Endothelial cell of umbilical vein (primary cell): ENCODE measurements around the gene PCDHGA5. TPM values are rescaled to one million over a fixed set of nuclear protein-coding genes. Genes with fewer than 3 reads are reported as not detected.

ENCODE experiments used
- BruUV-seq: library from RNA; stranded (reverse); fragments of 400-500 nt; replicated peaks from 2 replicates; lab custom pipeline; 2021; lab: Mats Ljungman, UMichigan
- CTCF ChIA-PET: fragments of 300-600, 350-600 bp; sonication (Branson Sonifier 250); formaldehyde crosslinking; loops from one replicate; lab custom pipeline; 2021; ENCODE audit warnings: antibody characterized with exemption, inconsistent platforms; lab: Charles Lee
- POLR2A ChIA-PET: fragments of 300-600, 350-600 bp; sonication (Branson Sonifier 250); formaldehyde crosslinking; loops from one replicate; lab custom pipeline; 2021; ENCODE audit warnings: antibody characterized with exemption, inconsistent platforms; lab: Charles Lee
- DNase-seq: peaks from one replicate; pipeline ENCODE4 v3.0.0-alpha.2; 2011; ENCODE audit warnings: low read depth, low spot score
- FAIRE-seq: peaks from 2 replicates; lab custom pipeline; 2011; peaks lifted over from hg19 to GRCh38; lab: Jason Lieb, UNC
- H2AFZ ChIP-seq: 2 replicates; pipeline ENCODE4 v1.6.0; 2012; ENCODE audit warnings: low read depth, low read length, control low read depth, inconsistent platforms
- H3K27ac ChIP-seq: 2 replicates; pipeline ENCODE4 v1.5.1; 2011; ENCODE audit warnings: low read depth, mild to moderate bottlenecking, control low read depth, low read length, moderate library complexity; ENCODE audit not compliant: insufficient read depth
- H3K27me3 ChIP-seq, 2 experiments: 2 replicates each; pipeline versions ENCODE4 v1.6.0 to v1.6.1; 2011; ENCODE audit warnings: low read length in 2 of 2, mixed read lengths in 1 of 2; ENCODE audit not compliant: control insufficient read depth in 2 of 2, insufficient read depth in 2 of 2
- H3K36me3 ChIP-seq, 2 experiments: 2 replicates in 1 of 2; 3 replicates in 1 of 2; pipeline ENCODE4 v1.5.1; 2011; ENCODE audit warnings: low read length in 2 of 2, mild to moderate bottlenecking in 1 of 2, moderate library complexity in 1 of 2; ENCODE audit not compliant: control insufficient read depth in 2 of 2, insufficient read depth in 2 of 2; ENCODE audit errors: extremely low read depth in 1 of 2
- H3K4me1 ChIP-seq: 3 replicates; pipeline ENCODE4 v1.5.1; 2011; ENCODE audit warnings: mild to moderate bottlenecking, low read length; ENCODE audit not compliant: control insufficient read depth, insufficient read depth; ENCODE audit errors: extremely low read depth
- H3K4me2 ChIP-seq: 2 replicates; pipeline ENCODE4 v1.6.1; 2011; ENCODE audit warnings: low read length, control low read depth, mixed read lengths; ENCODE audit not compliant: insufficient read depth
- H3K4me3 ChIP-seq, 3 experiments: fragments of 200-600 bp in 1 of 3; sonication (generic), shearing (Covaris generic) in 1 of 3; replicated peaks in 1 of 3; 2 replicates each; pipeline ENCODE4 v1.5.1; 2011 to 2016; ENCODE audit warnings: control low read depth in 3 of 3, low read length in 3 of 3, mild to moderate bottlenecking in 2 of 3, inconsistent platforms in 1 of 3, low read depth in 1 of 3, moderate library complexity in 1 of 3; ENCODE audit not compliant: insufficient read depth in 1 of 3
- H3K79me2 ChIP-seq: 2 replicates; pipeline ENCODE4 v1.6.0; 2012; ENCODE audit warnings: low read length, inconsistent platforms; ENCODE audit not compliant: control insufficient read depth, insufficient read depth
- H3K9ac ChIP-seq: replicated peaks from 2 replicates; pipeline ENCODE3; 2011; ENCODE audit warnings: low read length, control low read depth; ENCODE audit not compliant: insufficient read depth; ENCODE audit errors: extremely low read depth
- H3K9me1 ChIP-seq: replicated peaks from 3 replicates; pipeline ENCODE4 v1.6.0; 2011; ENCODE audit warnings: mild to moderate bottlenecking, low read length; ENCODE audit not compliant: control insufficient read depth, insufficient read depth; ENCODE audit errors: extremely low read depth
- H3K9me3 ChIP-seq: replicated peaks from 2 replicates; pipeline ENCODE4 v1.5.1; 2012; ENCODE audit warnings: low read length, inconsistent platforms; ENCODE audit not compliant: control insufficient read depth, insufficient read depth
- H4K20me1 ChIP-seq: replicated peaks from 2 replicates; pipeline ENCODE3; 2011; ENCODE audit warnings: mild to moderate bottlenecking, low read length; ENCODE audit not compliant: control insufficient read depth, insufficient read depth; ENCODE audit errors: extremely low read depth
- EZH2 ChIP-seq: IDR thresholded peaks from 2 replicates; pipeline ENCODE4 v1.6.1; 2012; ENCODE audit warnings: borderline replicate concordance, low read depth, mild to moderate bottlenecking, moderate library complexity, low read length, inconsistent platforms; ENCODE audit not compliant: severe bottlenecking
- FOS ChIP-seq: IDR thresholded peaks from 2 replicates; pipeline ENCODE4 v1.6.1; 2011; ENCODE audit warnings: mild to moderate bottlenecking, low read length, moderate library complexity, borderline replicate concordance; ENCODE audit not compliant: insufficient read depth
- GATA2 ChIP-seq: IDR thresholded peaks from 2 replicates; pipeline ENCODE4 v1.7.0; 2011; ENCODE audit warnings: low read depth, mild to moderate bottlenecking, moderate library complexity, mixed read lengths, low read length; ENCODE audit not compliant: insufficient read length, insufficient read depth
- JUN ChIP-seq: IDR thresholded peaks from 2 replicates; pipeline ENCODE4 v1.6.1; 2011; ENCODE audit warnings: borderline replicate concordance, low read depth; ENCODE audit not compliant: insufficient read length, insufficient read depth
- MAX ChIP-seq: IDR thresholded peaks from 2 replicates; pipeline ENCODE4 v1.6.1; 2011; ENCODE audit not compliant: insufficient read depth, insufficient read length
- MYC ChIP-seq: IDR thresholded peaks from one replicate; pipeline ENCODE4 v1.6.1; 2011; ENCODE audit warnings: mild to moderate bottlenecking, low read depth, low read length
- POLR2A ChIP-seq: IDR thresholded peaks from 2 replicates; pipeline ENCODE4 v1.6.1; 2012; ENCODE audit warnings: low read depth, mild to moderate bottlenecking, control low read depth, low read length
- POLR2AphosphoS5 ChIP-seq: IDR thresholded peaks from 2 replicates; pipeline ENCODE4 v1.6.1; 2012; ENCODE audit warnings: low read depth, mild to moderate bottlenecking, control low read depth, low read length, moderate library complexity; ENCODE audit not compliant: insufficient read depth
- dilution Hi-C: fragments of 300-500 bp; cut with MboI; formaldehyde crosslinking; loops from one replicate; pipeline ENCODE4 v1.15.0; 2019; ENCODE audit warnings: low sequenced_read_pairs; ENCODE audit not compliant: extremely low pct_ligation_motif_present
- intact Hi-C: fragments of 100-400 bp; cut with micrococcal nuclease; formaldehyde crosslinking; loops from one replicate; pipeline ENCODE4 v1.10.0; 2022
- polyA plus RNA-seq, 4 experiments: library from polyadenylated mRNA; depleted of rRNA in 3 of 4; stranded (reverse) in 3 of 4; unstranded in 1 of 4; fragments of >200 nt; gene quantifications; 2 replicates each; pipeline versions ENCODE4 v1.2.1 to v1.2.3, GENCODE V29; 2011 to 2012; ENCODE audit warnings: missing spikeins in 1 of 4
- total RNA-seq: library from RNA; stranded (reverse); gene quantifications from 2 replicates; pipeline ENCODE4 v1.2.3, GENCODE V29; 2021
- TF ChIP-seq, protein P1 (sequence below), 2 donors: IDR thresholded peaks; 1 replicate in 1 of 2; 2 replicates in 1 of 2; pipeline ENCODE4 v1.5.1; 2011; ENCODE audit warnings: low read length in 2 of 2, mild to moderate bottlenecking in 2 of 2, moderate library complexity in 2 of 2, control low read depth in 1 of 2, inconsistent platforms in 1 of 2, low read depth in 1 of 2; ENCODE audit not compliant: insufficient read depth in 1 of 2; ENCODE audit errors: extremely low read depth in 1 of 2

Gene PCDHGA5
- total and polyA plus RNA-seq, 2 donors (not counting 3 experiments of a cell fraction or from before 2014, with no cell fraction given), result 0.36 to 0.93 TPM

DNA sequence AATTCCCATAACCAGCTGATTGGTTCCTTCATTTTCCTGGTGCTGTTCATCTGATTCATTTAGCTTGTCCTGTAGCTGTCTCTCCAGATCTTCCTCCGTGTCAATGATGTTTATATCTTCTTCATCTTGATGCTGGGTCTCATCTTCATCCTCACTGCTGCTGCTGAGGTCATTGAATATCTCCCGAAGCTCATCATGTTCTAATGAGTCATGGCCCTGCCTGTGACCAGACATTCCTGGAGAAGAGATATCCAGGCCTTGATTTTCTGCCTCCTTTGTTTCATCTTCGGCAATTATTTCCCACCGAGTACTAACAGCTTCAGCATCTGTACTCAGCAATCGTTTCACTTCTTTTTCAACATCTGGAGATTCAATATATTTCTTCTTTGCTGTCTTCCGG, 44.8 kb upstream of the PCDHGA5 start:
- peaks cover 9% of the 10 kb centered on the region for H4K20me1 ChIP-seq
- no peak overlapping the region for H3K4me3 ChIP-seq
- ChIA-PET POLR2A (no interaction called here), CTCF (interaction anchor here (0.7 to 2.4 kb wide), 5 partner anchors 10 to 245 kb away, joined by 3 to 12 read pairs (median 3); partner anchors contain the start of genes PCDHB14, PCDHB15 and PCDHGA12)
- H3K9me1 ChIP-seq, result no peaks in the 10 kb centered on the region
- peaks cover 0 to 11% of the 10 kb centered on the region in 2 experiments for H3K36me3 ChIP-seq
- no peak for DNase-seq
- no peak overlapping the region for H3K27ac ChIP-seq
- no peaks in the 10 kb centered on the region for H3K4me1 ChIP-seq
- FAIRE-seq, result no peak
- H3K9ac ChIP-seq, result no peak overlapping the region
- peak overlapping the region; percentile 60 for H3K4me2 ChIP-seq
- intact Hi-C loops (no loop called here), dilution Hi-C loops (no loop called here)
- no peaks in the 10 kb centered on the region for H3K27me3 ChIP-seq
- H2AFZ ChIP-seq, result no peak overlapping the region
- H3K79me2 ChIP-seq, result peaks cover 24% of the 10 kb centered on the region
- peaks cover 15% of the 10 kb centered on the region for H3K9me3 ChIP-seq
- no peak for TF ChIP-seq POLR2A
- TF ChIP-seq MYC, result no peak
- TF ChIP-seq MAX, result no peak
- TF ChIP-seq EZH2, result no peak
- no peak for TF ChIP-seq GATA2
- no peak for TF ChIP-seq POLR2AphosphoS5
- TF ChIP-seq JUN, result no peak
- TF ChIP-seq, protein P1, sequence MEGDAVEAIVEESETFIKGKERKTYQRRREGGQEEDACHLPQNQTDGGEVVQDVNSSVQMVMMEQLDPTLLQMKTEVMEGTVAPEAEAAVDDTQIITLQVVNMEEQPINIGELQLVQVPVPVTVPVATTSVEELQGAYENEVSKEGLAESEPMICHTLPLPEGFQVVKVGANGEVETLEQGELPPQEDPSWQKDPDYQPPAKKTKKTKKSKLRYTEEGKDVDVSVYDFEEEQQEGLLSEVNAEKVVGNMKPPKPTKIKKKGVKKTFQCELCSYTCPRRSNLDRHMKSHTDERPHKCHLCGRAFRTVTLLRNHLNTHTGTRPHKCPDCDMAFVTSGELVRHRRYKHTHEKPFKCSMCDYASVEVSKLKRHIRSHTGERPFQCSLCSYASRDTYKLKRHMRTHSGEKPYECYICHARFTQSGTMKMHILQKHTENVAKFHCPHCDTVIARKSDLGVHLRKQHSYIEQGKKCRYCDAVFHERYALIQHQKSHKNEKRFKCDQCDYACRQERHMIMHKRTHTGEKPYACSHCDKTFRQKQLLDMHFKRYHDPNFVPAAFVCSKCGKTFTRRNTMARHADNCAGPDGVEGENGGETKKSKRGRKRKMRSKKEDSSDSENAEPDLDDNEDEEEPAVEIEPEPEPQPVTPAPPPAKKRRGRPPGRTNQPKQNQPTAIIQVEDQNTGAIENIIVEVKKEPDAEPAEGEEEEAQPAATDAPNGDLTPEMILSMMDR (IDR thresholded peaks at IDR 0.05; ENCODE audit: extremely low read depth in 1 of 2, insufficient read depth in 1 of 2, low read depth in 1 of 2, low read length in 2 of 2), result no peak
- TF ChIP-seq FOS, result no peak
- BruUV-seq, result no TSS peak
